GM19193 (cell line): ENCODE data around the gene LYRM1.

Source experiments
- POLR2A ChIP-seq: IDR thresholded peaks from 4 replicates; pipeline ENCODE4 v1.6.1; 2011; ENCODE audit not compliant: insufficient read depth, insufficient read length; ENCODE audit errors: extremely low read depth

LYRM1 gene

GRCh38 chr16:20968765-20969164 is 68.2 kb downstream of the LYRM1 start:
- TF ChIP-seq POLR2A = no peak

- no peak for TF ChIP-seq POLR2A
These were observed 68.8 kb downstream of the LYRM1 start for GRCh38 chr16:20969386-20969785.

- TF ChIP-seq POLR2A = no peak
These were observed 70.8 kb downstream of the LYRM1 start for GRCh38 chr16:20971401-20971800.
